GM19467 (cell line): Measurements from ENCODE around the gene LRP1B.
A peak's percentile ranks its signal among the peaks of the same experiment; 100 is the strongest.

Experiments used
- ATAC-seq: cut with Tn5 transposase; IDR thresholded peaks from one replicate; pipeline ENCODE4 v1.9.1; 2021; ENCODE audit warnings: mild to moderate bottlenecking, moderate library complexity; ENCODE audit not compliant: unreplicated experiment

The LRP1B gene

GRCh38 chr2:141959941-141960340 is 170.9 kb downstream of the LRP1B start:
- ATAC-seq = no peak

- ATAC-seq = no peak
Measured at GRCh38 chr2:141959016-141959415, 171.8 kb downstream of the LRP1B start.

GRCh38 chr2:141957827-141958450 is 172.9 kb downstream of the LRP1B start:
- no peak for ATAC-seq

- ATAC-seq = no peak
Measured at GRCh38 chr2:141957321-141957720, 173.5 kb downstream of the LRP1B start.

GRCh38 chr2:141947396-141948114 is 183.3 kb downstream of the LRP1B start:
- ATAC-seq = no peak

GRCh38 chr2:141946016-141946415 is 184.8 kb downstream of the LRP1B start:
- no peak for ATAC-seq

GRCh38 chr2:141943918-141944317 is 186.9 kb downstream of the LRP1B start:
- no peak for ATAC-seq

GRCh38 chr2:141942006-141942789 is 188.6 kb downstream of the LRP1B start:
- ATAC-seq = no peak

- no peak for ATAC-seq
Measured at GRCh38 chr2:141941210-141941714, 189.6 kb downstream of the LRP1B start.

- ATAC-seq = no peak
Measured at GRCh38 chr2:141940709-141941108, 190.1 kb downstream of the LRP1B start.

- ATAC-seq = no peak
Measured at GRCh38 chr2:141933226-141933625, 197.6 kb downstream of the LRP1B start.

GRCh38 chr2:141932261-141932660 is 198.6 kb downstream of the LRP1B start:
- no peak for ATAC-seq

- no peak for ATAC-seq
Measured at GRCh38 chr2:141931797-141932196, 199.0 kb downstream of the LRP1B start.

GRCh38 chr2:141930803-141931202 is 200.0 kb downstream of the LRP1B start:
- ATAC-seq = no peak

- no peak for ATAC-seq
Measured at GRCh38 chr2:141929331-141930252, 201.2 kb downstream of the LRP1B start.

GRCh38 chr2:141928476-141928875 is 202.3 kb downstream of the LRP1B start:
- no peak for ATAC-seq

- no peak for ATAC-seq
Measured at GRCh38 chr2:141927536-141927935, 203.3 kb downstream of the LRP1B start.

- ATAC-seq = no peak
Measured at GRCh38 chr2:141925511-141925910, 205.3 kb downstream of the LRP1B start.

GRCh38 chr2:141923657-141924056 is 207.2 kb downstream of the LRP1B start:
- ATAC-seq = no peak

- peak; percentile 96 for ATAC-seq
Measured at GRCh38 chr2:141911485-141912066, 219.2 kb downstream of the LRP1B start.
